Measurements from ENCODE around the gene VOPP1. TPM values are rescaled to one million over a fixed set of nuclear protein-coding genes. Genes with fewer than 3 reads are reported as not detected.
A peak's percentile ranks its signal among the peaks of the same experiment; 100 is the strongest.

The VOPP1 gene
- total and polyA plus RNA-seq, 2 of the 13 experiments (the other 11 are each of a cell fraction or from before 2014, with no cell fraction given) = 21.8 to 55.3 TPM

DNA sequence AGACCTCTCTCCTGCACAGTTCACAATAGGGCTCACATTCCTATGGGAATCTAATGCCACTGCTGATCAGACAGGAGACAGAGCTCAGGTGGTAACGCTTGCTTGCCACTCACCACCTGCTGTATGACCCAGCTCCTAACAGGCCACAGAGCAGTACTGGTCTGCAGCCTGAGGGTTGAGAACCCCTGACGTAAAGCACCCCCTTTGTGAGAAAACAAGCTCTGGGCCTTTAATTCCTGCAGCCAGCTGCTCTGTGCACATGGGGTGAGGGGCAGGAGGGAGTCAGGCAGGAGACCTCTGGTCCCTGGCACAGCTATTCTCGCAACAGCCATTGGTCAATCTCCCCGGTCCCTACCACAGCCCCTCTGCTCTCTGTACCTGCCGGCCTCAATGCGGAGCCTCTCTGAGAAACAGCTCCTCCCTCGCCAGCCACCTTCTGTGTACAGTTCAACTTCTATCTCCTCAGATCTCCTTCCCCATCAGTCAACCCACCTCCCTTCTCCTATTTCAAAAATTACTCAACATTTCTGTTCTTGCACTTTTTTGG lies 105.2 kb downstream of the VOPP1 start:
- no peak overlapping the region for H3K4me3 ChIP-seq (replicated peaks in 1 of 3; ENCODE audit: insufficient read depth in 1 of 3, low read depth in 2 of 3, low read length in 3 of 3)
- intact Hi-C loops (cut with micrococcal nuclease; ENCODE audit: unreplicated experiment) = no loop called here
- 44% methylated on average over 6 of the region's 7 CpGs for WGBS (ENCODE audit: low lambda C conversion rate)
- TF ChIP-seq HNF4A (CRISPR knock-in tag; IDR thresholded peaks at IDR 0.05) = peak; percentile 25; the same call in 1 of the 2 replicates
- no peak for TF ChIP-seq ZNF878 (CRISPR knock-in tag; IDR thresholded peaks at IDR 0.05)
- no peak for TF ChIP-seq TP53 (CRISPR knock-in tag; conservative IDR thresholded peaks at IDR 0.05)
- no peak for TF ChIP-seq IRF2 (CRISPR knock-in tag; IDR thresholded peaks at IDR 0.05)
- TF ChIP-seq ZNF652 (CRISPR knock-in tag; IDR thresholded peaks at IDR 0.05; ENCODE audit: borderline replicate concordance, low read depth) = no peak
- TF ChIP-seq BORCS8-MEF2B (CRISPR knock-in tag; IDR thresholded peaks at IDR 0.05) = no peak
- TF ChIP-seq, protein P1, sequence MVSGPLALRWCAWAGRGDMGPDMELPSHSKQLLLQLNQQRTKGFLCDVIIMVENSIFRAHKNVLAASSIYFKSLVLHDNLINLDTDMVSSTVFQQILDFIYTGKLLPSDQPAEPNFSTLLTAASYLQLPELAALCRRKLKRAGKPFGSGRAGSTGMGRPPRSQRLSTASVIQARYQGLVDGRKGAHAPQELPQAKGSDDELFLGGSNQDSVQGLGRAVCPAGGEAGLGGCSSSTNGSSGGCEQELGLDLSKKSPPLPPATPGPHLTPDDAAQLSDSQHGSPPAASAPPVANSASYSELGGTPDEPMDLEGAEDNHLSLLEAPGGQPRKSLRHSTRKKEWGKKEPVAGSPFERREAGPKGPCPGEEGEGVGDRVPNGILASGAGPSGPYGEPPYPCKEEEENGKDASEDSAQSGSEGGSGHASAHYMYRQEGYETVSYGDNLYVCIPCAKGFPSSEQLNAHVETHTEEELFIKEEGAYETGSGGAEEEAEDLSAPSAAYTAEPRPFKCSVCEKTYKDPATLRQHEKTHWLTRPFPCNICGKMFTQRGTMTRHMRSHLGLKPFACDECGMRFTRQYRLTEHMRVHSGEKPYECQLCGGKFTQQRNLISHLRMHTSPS (CRISPR knock-in tag; IDR thresholded peaks at IDR 0.05; ENCODE audit: low read depth) = no peak
- no peak for TF ChIP-seq HNRNPUL1 (IDR thresholded peaks at IDR 0.05; ENCODE audit: low read depth, low read length)
- no peak for TF ChIP-seq BRD4 (CRISPR knock-in tag; IDR thresholded peaks at IDR 0.05)
- TF ChIP-seq, protein P2, sequence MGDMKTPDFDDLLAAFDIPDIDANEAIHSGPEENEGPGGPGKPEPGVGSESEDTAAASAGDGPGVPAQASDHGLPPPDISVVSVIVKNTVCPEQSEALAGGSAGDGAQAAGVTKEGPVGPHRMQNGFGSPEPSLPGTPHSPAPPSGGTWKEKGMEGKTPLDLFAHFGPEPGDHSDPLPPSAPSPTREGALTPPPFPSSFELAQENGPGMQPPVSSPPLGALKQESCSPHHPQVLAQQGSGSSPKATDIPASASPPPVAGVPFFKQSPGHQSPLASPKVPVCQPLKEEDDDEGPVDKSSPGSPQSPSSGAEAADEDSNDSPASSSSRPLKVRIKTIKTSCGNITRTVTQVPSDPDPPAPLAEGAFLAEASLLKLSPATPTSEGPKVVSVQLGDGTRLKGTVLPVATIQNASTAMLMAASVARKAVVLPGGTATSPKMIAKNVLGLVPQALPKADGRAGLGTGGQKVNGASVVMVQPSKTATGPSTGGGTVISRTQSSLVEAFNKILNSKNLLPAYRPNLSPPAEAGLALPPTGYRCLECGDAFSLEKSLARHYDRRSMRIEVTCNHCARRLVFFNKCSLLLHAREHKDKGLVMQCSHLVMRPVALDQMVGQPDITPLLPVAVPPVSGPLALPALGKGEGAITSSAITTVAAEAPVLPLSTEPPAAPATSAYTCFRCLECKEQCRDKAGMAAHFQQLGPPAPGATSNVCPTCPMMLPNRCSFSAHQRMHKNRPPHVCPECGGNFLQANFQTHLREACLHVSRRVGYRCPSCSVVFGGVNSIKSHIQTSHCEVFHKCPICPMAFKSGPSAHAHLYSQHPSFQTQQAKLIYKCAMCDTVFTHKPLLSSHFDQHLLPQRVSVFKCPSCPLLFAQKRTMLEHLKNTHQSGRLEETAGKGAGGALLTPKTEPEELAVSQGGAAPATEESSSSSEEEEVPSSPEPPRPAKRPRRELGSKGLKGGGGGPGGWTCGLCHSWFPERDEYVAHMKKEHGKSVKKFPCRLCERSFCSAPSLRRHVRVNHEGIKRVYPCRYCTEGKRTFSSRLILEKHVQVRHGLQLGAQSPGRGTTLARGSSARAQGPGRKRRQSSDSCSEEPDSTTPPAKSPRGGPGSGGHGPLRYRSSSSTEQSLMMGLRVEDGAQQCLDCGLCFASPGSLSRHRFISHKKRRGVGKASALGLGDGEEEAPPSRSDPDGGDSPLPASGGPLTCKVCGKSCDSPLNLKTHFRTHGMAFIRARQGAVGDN (CRISPR knock-in tag; IDR thresholded peaks at IDR 0.05) = peak; percentile 29; the same call in 1 of the 2 replicates
- no peak for TF ChIP-seq ZBTB7B (CRISPR knock-in tag; IDR thresholded peaks at IDR 0.05)
- TF ChIP-seq MLLT10 (CRISPR knock-in tag; IDR thresholded peaks at IDR 0.05) = no peak
- TF ChIP-seq, protein P3, sequence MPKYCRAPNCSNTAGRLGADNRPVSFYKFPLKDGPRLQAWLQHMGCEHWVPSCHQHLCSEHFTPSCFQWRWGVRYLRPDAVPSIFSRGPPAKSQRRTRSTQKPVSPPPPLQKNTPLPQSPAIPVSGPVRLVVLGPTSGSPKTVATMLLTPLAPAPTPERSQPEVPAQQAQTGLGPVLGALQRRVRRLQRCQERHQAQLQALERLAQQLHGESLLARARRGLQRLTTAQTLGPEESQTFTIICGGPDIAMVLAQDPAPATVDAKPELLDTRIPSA (CRISPR knock-in tag; IDR thresholded peaks at IDR 0.05; ENCODE audit: borderline replicate concordance) = no peak
- TF ChIP-seq, protein P4, sequence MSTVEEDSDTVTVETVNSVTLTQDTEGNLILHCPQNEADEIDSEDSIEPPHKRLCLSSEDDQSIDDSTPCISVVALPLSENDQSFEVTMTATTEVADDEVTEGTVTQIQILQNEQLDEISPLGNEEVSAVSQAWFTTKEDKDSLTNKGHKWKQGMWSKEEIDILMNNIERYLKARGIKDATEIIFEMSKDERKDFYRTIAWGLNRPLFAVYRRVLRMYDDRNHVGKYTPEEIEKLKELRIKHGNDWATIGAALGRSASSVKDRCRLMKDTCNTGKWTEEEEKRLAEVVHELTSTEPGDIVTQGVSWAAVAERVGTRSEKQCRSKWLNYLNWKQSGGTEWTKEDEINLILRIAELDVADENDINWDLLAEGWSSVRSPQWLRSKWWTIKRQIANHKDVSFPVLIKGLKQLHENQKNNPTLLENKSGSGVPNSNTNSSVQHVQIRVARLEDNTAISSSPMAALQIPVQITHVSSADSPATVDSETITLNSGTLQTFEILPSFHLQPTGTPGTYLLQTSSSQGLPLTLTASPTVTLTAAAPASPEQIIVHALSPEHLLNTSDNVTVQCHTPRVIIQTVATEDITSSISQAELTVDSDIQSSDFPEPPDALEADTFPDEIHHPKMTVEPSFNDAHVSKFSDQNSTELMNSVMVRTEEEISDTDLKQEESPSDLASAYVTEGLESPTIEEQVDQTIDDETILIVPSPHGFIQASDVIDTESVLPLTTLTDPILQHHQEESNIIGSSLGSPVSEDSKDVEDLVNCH (CRISPR knock-in tag; IDR thresholded peaks at IDR 0.05) = no peak

More for the DNA sequence above, 105.2 kb downstream of the VOPP1 start:
- no peak overlapping the region for H3K4me2 ChIP-seq (ENCODE audit: low read depth, low read length)
- no peaks in the 10 kb centered on the region for H3K27me3 ChIP-seq (ENCODE audit: control insufficient read depth in 1 of 2, insufficient read depth in 2 of 2, low read length in 2 of 2)
- no peaks in the 10 kb centered on the region for H3K79me2 ChIP-seq (ENCODE audit: insufficient read depth, low read length)
- no peak overlapping the region for H3K27ac ChIP-seq (ENCODE audit: extremely low read length, insufficient read depth, low read length)
- no TSS peak for BruUV-seq (replicated peaks)
- in situ Hi-C loops (cut with HindIII; ENCODE audit: extremely low pct_ligation_motif_present, low pct_unique_long_range_greater_than_20kb) = no loop called here
- H3K9ac ChIP-seq (ENCODE audit: insufficient read depth, low read depth, low read length) = no peak overlapping the region
- no peaks in the 10 kb centered on the region for H4K20me1 ChIP-seq (ENCODE audit: insufficient read depth, low read length)
- POLR2A ChIA-PET = no interaction called here
- peaks cover 5 to 17% of the 10 kb centered on the region in 2 experiments; a peak in 3 of 5 replicates for H3K36me3 ChIP-seq (replicated peaks in 1 of 2; ENCODE audit: control insufficient read depth in 1 of 2, insufficient read depth in 2 of 2, low read length in 2 of 2)
- H3K9me3 ChIP-seq (ENCODE audit: low read length) = no peaks in the 10 kb centered on the region
- DNase-seq (ENCODE audit: low spot score) (peak; percentile 20), ATAC-seq (peak; percentile 88), FAIRE-seq (peak; percentile 15)
- peaks cover 13% of the 10 kb centered on the region for H3K4me1 ChIP-seq (ENCODE audit: insufficient read depth, low read length)
- CTCF ChIA-PET (ENCODE audit: low intra/inter-chr PET ratio, low total read pairs) = no interaction called here
- H2AFZ ChIP-seq (ENCODE audit: low read length) = no peak overlapping the region

Measured in HepG2 (cell line).